Psoas muscle (tissue), 8 donors: ENCODE measurements around the gene NR5A1. TPM values are rescaled to one million over a fixed set of nuclear protein-coding genes. Genes with fewer than 3 reads are reported as not detected.

ENCODE experiments used
- ATAC-seq, 4 donors: fragments of 200-7000 bp; cut with Tn5 transposase; one replicate each; pipeline ENCODE4 v1.9.1; 2020; ENCODE audit warnings: moderate library complexity in 3 of 4, mild to moderate bottlenecking in 2 of 4
- DNase-seq, 2 donors: peaks; one replicate each; pipeline ENCODE4 v3.0.0-alpha.2; 2020
- H3K27ac ChIP-seq: fragments of 200-600 bp; one replicate; pipeline ENCODE4 v1.8.0; 2022
- H3K27me3 ChIP-seq, 3 donors: fragments of 200-600 bp in 1 of 3; one replicate each; pipeline versions ENCODE4 v1.6.1 to v1.8.0; 2013 to 2022; ENCODE audit warnings: low read length in 2 of 3, mild to moderate bottlenecking in 2 of 3, moderate library complexity in 1 of 3; ENCODE audit not compliant: insufficient read depth in 3 of 3
- H3K36me3 ChIP-seq, 2 donors: fragments of 200-600 bp in 1 of 2; one replicate each; pipeline versions ENCODE4 v1.6.1 to v1.8.0; 2013 to 2022; ENCODE audit warnings: low read depth in 1 of 2, mild to moderate bottlenecking in 1 of 2, moderate library complexity in 1 of 2; ENCODE audit not compliant: insufficient read depth in 1 of 2
- H3K4me1 ChIP-seq: fragments of 200-600 bp; one replicate; pipeline ENCODE4 v1.8.0; 2022
- H3K4me3 ChIP-seq: fragments of 200-600 bp; one replicate; pipeline ENCODE4 v1.8.0; 2022; ENCODE audit warnings: mild to moderate bottlenecking
- H3K9me3 ChIP-seq: fragments of 200-600 bp; one replicate; pipeline ENCODE4 v1.8.0; 2022
- WGBS, 3 donors: extraction: QIAGEN DNeasy Blood & Tissue Kit; methylation state at CpG; one replicate each; pipeline versions ENCODE4 v1.1.6 to v1.1.7; 2013; 5-methylcytosine and 5-hydroxymethylcytosine counted together
- intact Hi-C, 2 donors: fragments of 100-400 bp; cut with DNase I; formaldehyde crosslinking; loops; one replicate each; pipeline versions ENCODE4 v1.11.0 to v1.14.2; 2022
- polyA plus RNA-seq, 3 donors: library from polyadenylated mRNA; stranded (reverse); fragments of 200-250 nt; gene quantifications; one replicate each; pipeline ENCODE4 v1.2.3, GENCODE V29; 2013
- total RNA-seq, 4 donors: library from RNA; stranded (reverse); fragmentation: NEBNext Ultra II Directional in 2 of 4; extraction: Animal tissue kit (Norgen Biotek cat#: 25700) in 2 of 4; gene quantifications; one replicate each; pipeline versions ENCODE4 v1.2.1 to v1.2.4, GENCODE V29; 2021 to 2023
- TF ChIP-seq, protein P1 (sequence below): fragments of 200-600 bp; IDR thresholded peaks from one replicate; pipeline ENCODE4 v1.8.0; 2022; ENCODE audit warnings: antibody characterized with exemption
- donor health status: healthy with polysubstance abuse.
- donor health status: DM: no; HTN: no; CAD: no; lungs with moderate emphysema.
- donor health status: Bipolar disorder and iron deficiency.
- donor health status: healthy.
- donor health status: DM: yes; HTN: yes; CAD: no.
- donor health status: DM: no; HTN: no; CAD: no.
- donor health status: DM: no; HTN: no; CAD: no.
- donor health status: DM: yes; HTN: yes; CAD: no.

The NR5A1 gene
- total and polyA plus RNA-seq, 7 donors: 0.01 to 0.75 (median 0.35) TPM; not detected in 3

GRCh38 chr9:124527781-124528180, 20.6 kb upstream of the NR5A1 start:
- no peak for ATAC-seq
- TF ChIP-seq, protein P1, sequence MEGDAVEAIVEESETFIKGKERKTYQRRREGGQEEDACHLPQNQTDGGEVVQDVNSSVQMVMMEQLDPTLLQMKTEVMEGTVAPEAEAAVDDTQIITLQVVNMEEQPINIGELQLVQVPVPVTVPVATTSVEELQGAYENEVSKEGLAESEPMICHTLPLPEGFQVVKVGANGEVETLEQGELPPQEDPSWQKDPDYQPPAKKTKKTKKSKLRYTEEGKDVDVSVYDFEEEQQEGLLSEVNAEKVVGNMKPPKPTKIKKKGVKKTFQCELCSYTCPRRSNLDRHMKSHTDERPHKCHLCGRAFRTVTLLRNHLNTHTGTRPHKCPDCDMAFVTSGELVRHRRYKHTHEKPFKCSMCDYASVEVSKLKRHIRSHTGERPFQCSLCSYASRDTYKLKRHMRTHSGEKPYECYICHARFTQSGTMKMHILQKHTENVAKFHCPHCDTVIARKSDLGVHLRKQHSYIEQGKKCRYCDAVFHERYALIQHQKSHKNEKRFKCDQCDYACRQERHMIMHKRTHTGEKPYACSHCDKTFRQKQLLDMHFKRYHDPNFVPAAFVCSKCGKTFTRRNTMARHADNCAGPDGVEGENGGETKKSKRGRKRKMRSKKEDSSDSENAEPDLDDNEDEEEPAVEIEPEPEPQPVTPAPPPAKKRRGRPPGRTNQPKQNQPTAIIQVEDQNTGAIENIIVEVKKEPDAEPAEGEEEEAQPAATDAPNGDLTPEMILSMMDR: no peak
- no peaks in the 10 kb centered on the region for H3K27me3 ChIP-seq
- no peak overlapping the region for H3K27ac ChIP-seq
- no peaks in the 10 kb centered on the region for H3K36me3 ChIP-seq
- WGBS, 3 donors: 85 to 91% (median 89%) methylated on average over 3 of the region's 3 CpGs
- H3K4me3 ChIP-seq: no peak overlapping the region
- H3K9me3 ChIP-seq: no peaks in the 10 kb centered on the region
- no peak for DNase-seq
- no peaks in the 10 kb centered on the region for H3K4me1 ChIP-seq
- intact Hi-C loops: no loop called here

DNA sequence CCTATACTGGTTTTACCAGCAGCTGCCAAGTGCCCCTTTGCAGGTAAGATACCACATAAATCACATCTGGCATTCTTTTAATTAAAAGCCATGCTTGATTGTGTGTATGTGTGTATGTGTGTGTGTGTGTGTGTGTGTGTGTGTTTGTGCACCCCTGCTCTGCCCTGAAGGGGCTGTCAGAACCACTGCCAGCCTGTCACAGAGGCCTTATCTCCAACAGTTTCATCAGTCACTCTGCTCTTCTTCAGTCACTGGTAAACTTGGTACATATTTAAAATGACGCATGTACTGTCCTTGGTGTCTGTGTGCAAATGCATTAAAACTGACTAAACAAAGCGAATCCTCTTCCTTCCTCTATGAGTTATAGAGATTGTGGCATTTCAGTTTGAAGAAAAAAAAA, 19.0 kb upstream of the NR5A1 start:
- ATAC-seq (no peak), DNase-seq (no peak)
- WGBS, 3 donors: 92 to 95% (median 95%) methylated on average over 2 of the region's 2 CpGs
- Histone ChIP-seq H3K4me3 (no peak overlapping the region), H3K4me1 (no peaks in the 10 kb centered on the region), H3K9me3 (no peaks in the 10 kb centered on the region), H3K27me3 (no peaks in the 10 kb centered on the region), H3K27ac (no peak overlapping the region), H3K36me3 (no peaks in the 10 kb centered on the region)
- intact Hi-C loops: no loop called here
- TF ChIP-seq, protein P1: no peak

DNA sequence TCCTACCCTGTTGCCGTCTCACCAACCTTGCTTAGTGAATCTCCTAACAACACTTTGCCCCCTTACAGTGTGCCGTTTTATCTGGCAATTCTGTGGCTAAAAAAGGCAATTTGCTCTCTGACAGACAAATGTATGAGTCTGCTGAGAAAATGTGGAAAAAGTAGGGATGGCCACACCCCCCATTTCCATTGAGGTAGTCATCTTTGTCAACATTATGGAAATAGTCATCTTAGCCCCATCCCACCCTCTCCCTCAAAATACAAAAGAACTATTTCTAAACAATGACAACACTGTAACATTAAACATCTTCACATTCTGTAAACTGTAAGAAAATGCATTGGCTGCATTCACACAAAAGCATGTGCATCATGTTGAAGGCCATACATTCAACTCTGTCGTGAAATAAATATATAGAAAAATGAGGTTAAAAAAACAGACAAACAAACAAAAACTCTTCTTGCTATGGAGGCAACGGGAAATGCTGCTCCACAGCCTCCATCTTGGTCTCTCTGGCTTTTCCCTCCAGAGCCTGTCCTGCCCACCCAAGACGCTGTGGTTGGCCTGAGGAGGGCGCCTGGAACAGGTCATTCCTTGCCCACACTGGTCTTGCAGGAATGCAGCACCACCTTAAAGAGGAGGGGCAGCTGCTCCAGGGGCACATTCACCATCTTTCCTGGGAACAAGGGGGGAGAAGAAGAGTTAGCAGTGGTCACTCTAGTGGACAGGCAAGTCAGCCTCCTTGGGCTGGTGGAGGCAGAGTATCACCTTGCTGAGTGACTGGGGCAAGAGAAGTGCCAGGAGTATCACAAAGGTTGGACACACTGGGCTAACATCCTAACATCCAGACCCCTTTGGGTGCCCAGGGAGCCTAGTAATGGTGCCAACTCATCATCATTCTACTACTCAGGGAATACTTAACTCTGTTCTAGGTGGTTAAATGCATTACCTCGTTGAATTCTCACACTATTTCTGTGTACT, 15.2 kb upstream of the NR5A1 start:
- DNase-seq (no peak), ATAC-seq (no peak)
- Histone ChIP-seq H3K4me1 (no peaks in the 10 kb centered on the region), H3K27ac (no peak overlapping the region), H3K36me3 (no peaks in the 10 kb centered on the region), H3K4me3 (no peak overlapping the region), H3K9me3 (no peaks in the 10 kb centered on the region), H3K27me3 (no peaks in the 10 kb centered on the region)
- TF ChIP-seq, protein P1: no peak
- intact Hi-C loops: no loop called here
- WGBS, 3 donors: 82 to 91% (median 83%) methylated on average over 7 of the region's 7 CpGs

DNA sequence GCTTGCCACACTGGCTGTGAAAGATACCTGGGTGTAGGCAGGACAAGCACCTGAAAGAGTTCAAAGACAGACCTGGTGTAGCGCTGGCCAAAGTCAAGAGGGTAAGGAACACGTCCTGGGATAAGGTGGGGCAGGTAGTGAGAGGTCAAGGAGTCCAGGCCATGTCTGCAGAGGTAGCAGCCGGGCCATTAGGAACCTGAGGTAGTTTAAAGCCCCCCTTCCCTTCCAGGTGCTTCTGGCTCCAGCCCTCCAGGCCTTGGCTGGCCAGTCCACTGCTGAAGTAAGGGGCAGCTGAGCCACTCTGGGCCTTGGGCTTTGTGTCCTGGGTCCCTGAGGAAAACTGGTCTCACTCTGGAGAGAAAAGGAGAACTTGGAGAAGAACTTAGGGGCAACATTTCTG, 13.9 kb upstream of the NR5A1 start:
- H3K27ac ChIP-seq: no peak overlapping the region
- no peak for ATAC-seq
- TF ChIP-seq, protein P1: no peak
- H3K27me3 ChIP-seq: no peaks in the 10 kb centered on the region
- no peaks in the 10 kb centered on the region for H3K36me3 ChIP-seq
- H3K4me1 ChIP-seq: no peaks in the 10 kb centered on the region
- DNase-seq: no peak
- WGBS, 3 donors: 90 to 100% (median 95%) methylated on average over 3 of the region's 3 CpGs
- H3K9me3 ChIP-seq: no peaks in the 10 kb centered on the region
- H3K4me3 ChIP-seq: no peak overlapping the region
- intact Hi-C loops: no loop called here
